ENCODE measurements around the gene AKAP12.

GRCh38 chr6:151215999-151216398, 23.8 kb upstream of the AKAP12 start:
- no peak for TF ChIP-seq POLR2AphosphoS5 (IDR thresholded peaks at IDR 0.05; ENCODE audit: low read depth, low read length)
- no peak for TF ChIP-seq TAF1 (IDR thresholded peaks at IDR 0.05; ENCODE audit: borderline replicate concordance, insufficient read depth, low read length)
- no peak for TF ChIP-seq SIN3A (IDR thresholded peaks at IDR 0.05; ENCODE audit: borderline replicate concordance, insufficient read depth, low read length)
- TF ChIP-seq, protein P1, sequence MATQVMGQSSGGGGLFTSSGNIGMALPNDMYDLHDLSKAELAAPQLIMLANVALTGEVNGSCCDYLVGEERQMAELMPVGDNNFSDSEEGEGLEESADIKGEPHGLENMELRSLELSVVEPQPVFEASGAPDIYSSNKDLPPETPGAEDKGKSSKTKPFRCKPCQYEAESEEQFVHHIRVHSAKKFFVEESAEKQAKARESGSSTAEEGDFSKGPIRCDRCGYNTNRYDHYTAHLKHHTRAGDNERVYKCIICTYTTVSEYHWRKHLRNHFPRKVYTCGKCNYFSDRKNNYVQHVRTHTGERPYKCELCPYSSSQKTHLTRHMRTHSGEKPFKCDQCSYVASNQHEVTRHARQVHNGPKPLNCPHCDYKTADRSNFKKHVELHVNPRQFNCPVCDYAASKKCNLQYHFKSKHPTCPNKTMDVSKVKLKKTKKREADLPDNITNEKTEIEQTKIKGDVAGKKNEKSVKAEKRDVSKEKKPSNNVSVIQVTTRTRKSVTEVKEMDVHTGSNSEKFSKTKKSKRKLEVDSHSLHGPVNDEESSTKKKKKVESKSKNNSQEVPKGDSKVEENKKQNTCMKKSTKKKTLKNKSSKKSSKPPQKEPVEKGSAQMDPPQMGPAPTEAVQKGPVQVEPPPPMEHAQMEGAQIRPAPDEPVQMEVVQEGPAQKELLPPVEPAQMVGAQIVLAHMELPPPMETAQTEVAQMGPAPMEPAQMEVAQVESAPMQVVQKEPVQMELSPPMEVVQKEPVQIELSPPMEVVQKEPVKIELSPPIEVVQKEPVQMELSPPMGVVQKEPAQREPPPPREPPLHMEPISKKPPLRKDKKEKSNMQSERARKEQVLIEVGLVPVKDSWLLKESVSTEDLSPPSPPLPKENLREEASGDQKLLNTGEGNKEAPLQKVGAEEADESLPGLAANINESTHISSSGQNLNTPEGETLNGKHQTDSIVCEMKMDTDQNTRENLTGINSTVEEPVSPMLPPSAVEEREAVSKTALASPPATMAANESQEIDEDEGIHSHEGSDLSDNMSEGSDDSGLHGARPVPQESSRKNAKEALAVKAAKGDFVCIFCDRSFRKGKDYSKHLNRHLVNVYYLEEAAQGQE (IDR thresholded peaks at IDR 0.05; ENCODE audit: insufficient read depth in 1 of 2, low read depth in 2 of 2, low read length in 2 of 2) = no peak

Measured in PFSK-1 (cell line).